MCF 10A (cell line): ENCODE measurements around the gene HID1. TPM values are rescaled to one million over a fixed set of nuclear protein-coding genes. Genes with fewer than 3 reads are reported as not detected.

Experiments
- BruUV-seq: library from RNA; stranded (reverse); fragments of 400-500 nt; replicated peaks from 2 replicates; lab custom pipeline; 2021; lab: Mats Ljungman, UMichigan
- CTCF ChIA-PET: fragments of 300-600 bp; sonication (Branson Sonifier 250); formaldehyde crosslinking; extraction: SDS; loops from one replicate; lab custom pipeline; 2021; ENCODE audit warnings: antibody characterized with exemption, inconsistent platforms; lab: Yijun Ruan, JAX
- POLR2A ChIA-PET: fragments of 300-600, 350-650 bp; sonication (Branson Sonifier 250); formaldehyde crosslinking; extraction: SDS; loops from one replicate; lab custom pipeline; 2020; ENCODE audit warnings: antibody characterized with exemption, inconsistent platforms; lab: Yijun Ruan, JAX
- DNase-seq: peaks from one replicate; pipeline ENCODE4 v3.0.0-alpha.2; 2018; ENCODE audit not compliant: unreplicated experiment
- H3K27ac Mint-ChIP-seq: one replicate; pipeline ENCODE4 v1.8.0; 2022; ENCODE audit warnings: mild to moderate bottlenecking, low read depth, mixed read lengths; ENCODE audit not compliant: unreplicated experiment
- H3K27me3 Mint-ChIP-seq: one replicate; pipeline ENCODE4 v1.8.0; 2022; ENCODE audit warnings: mixed read lengths; ENCODE audit not compliant: insufficient read depth, unreplicated experiment
- H3K36me3 Mint-ChIP-seq: one replicate; pipeline ENCODE4 v1.8.0; 2022; ENCODE audit warnings: mild to moderate bottlenecking, moderate library complexity, mixed read lengths; ENCODE audit not compliant: insufficient read depth, unreplicated experiment
- H3K4me1 Mint-ChIP-seq: one replicate; pipeline ENCODE4 v1.8.0; 2022; ENCODE audit warnings: mixed read lengths; ENCODE audit not compliant: insufficient read depth, unreplicated experiment
- H3K4me3 Mint-ChIP-seq: one replicate; pipeline ENCODE4 v1.8.0; 2022; ENCODE audit warnings: mild to moderate bottlenecking, moderate library complexity, mixed read lengths; ENCODE audit not compliant: unreplicated experiment
- H3K9me3 Mint-ChIP-seq: one replicate; pipeline ENCODE4 v1.8.0; 2022; ENCODE audit warnings: mixed read lengths; ENCODE audit not compliant: unreplicated experiment
- intact Hi-C: fragments of 100-400 bp; cut with micrococcal nuclease; formaldehyde crosslinking; loops from 2 replicates; pipeline ENCODE4 v1.14.1; 2022
- total RNA-seq: library from RNA; stranded (reverse); gene quantifications from 2 replicates; pipeline ENCODE4 v1.2.3, GENCODE V29; 2022
- TF ChIP-seq, protein P1 (sequence below): fragments of 200-600 bp; IDR thresholded peaks from one replicate; pipeline ENCODE4 v1.8.0; 2022; ENCODE audit warnings: antibody characterized with exemption, mild to moderate bottlenecking; ENCODE audit not compliant: unreplicated experiment

Gene HID1
- total RNA-seq, 1 experiment from 2014 or later = 3.2 TPM

DNA sequence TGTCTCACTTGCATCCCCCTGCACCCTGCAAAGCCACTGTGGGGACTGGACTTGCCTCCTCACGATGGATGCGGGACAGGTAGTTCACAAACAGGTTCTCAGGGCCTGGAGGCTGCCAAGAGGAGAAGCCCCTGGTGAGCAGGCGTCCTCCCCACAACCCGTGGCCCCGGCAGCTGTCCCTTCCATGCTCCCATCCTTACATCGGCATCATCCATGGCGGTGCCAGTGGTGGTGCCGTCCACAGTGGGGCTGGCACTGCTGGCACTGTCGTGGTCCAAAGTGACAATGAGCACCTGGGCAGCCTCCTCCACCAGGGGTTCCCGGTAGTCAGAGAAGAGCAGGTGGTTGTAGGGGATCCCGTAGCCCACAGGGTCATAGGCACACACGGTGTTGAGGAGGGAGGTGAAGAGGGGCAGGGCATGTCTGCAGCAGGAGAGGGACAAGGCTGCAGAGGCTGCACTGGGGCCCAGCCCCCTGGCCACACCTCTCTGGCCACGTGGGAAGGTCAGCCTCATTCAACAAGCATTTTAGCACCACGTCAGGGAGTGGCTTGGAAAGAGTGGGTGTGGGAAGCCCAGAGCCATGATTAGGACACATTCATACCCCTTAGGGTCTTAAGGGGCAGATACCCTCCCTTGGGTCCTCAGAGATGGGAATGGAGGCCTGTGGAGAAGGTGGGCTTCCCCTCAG lies 12.6 kb downstream of the HID1 start:
- DNase-seq = peak; percentile 34
- CTCF ChIA-PET = interaction anchor here (0.5 to 8.6 kb wide), 22 partner anchors 9 to 280 kb away, joined by 3 to 233 read pairs (median 7); partner anchors contain the start of genes HID1, MRPL58, OTOP2 and USH1G
- POLR2A ChIA-PET = interaction anchor here (0.6 to 3.0 kb wide), 11 partner anchors 15 to 212 kb away, joined by 3 to 20 read pairs (median 6); partner anchors contain the start of genes ATP5PD, CDR2L, FDXR and KCTD2
- intact Hi-C loops = loop anchor here (2.0 kb wide), 3 partner anchors 87 to 211 kb away; partner anchors contain the start of genes ARMC7, ATP5PD, KCTD2 and NHERF1
- Mint-ChIP-seq H3K9me3 (no peaks in the 10 kb centered on the region), H3K4me3 (no peak overlapping the region), H3K27me3 (no peaks in the 10 kb centered on the region), H3K27ac (no peak overlapping the region), H3K4me1 (peaks cover 14% of the 10 kb centered on the region), H3K36me3 (no peaks in the 10 kb centered on the region)
- no TSS peak for BruUV-seq
- TF ChIP-seq, protein P1, sequence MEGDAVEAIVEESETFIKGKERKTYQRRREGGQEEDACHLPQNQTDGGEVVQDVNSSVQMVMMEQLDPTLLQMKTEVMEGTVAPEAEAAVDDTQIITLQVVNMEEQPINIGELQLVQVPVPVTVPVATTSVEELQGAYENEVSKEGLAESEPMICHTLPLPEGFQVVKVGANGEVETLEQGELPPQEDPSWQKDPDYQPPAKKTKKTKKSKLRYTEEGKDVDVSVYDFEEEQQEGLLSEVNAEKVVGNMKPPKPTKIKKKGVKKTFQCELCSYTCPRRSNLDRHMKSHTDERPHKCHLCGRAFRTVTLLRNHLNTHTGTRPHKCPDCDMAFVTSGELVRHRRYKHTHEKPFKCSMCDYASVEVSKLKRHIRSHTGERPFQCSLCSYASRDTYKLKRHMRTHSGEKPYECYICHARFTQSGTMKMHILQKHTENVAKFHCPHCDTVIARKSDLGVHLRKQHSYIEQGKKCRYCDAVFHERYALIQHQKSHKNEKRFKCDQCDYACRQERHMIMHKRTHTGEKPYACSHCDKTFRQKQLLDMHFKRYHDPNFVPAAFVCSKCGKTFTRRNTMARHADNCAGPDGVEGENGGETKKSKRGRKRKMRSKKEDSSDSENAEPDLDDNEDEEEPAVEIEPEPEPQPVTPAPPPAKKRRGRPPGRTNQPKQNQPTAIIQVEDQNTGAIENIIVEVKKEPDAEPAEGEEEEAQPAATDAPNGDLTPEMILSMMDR = no peak

DNA sequence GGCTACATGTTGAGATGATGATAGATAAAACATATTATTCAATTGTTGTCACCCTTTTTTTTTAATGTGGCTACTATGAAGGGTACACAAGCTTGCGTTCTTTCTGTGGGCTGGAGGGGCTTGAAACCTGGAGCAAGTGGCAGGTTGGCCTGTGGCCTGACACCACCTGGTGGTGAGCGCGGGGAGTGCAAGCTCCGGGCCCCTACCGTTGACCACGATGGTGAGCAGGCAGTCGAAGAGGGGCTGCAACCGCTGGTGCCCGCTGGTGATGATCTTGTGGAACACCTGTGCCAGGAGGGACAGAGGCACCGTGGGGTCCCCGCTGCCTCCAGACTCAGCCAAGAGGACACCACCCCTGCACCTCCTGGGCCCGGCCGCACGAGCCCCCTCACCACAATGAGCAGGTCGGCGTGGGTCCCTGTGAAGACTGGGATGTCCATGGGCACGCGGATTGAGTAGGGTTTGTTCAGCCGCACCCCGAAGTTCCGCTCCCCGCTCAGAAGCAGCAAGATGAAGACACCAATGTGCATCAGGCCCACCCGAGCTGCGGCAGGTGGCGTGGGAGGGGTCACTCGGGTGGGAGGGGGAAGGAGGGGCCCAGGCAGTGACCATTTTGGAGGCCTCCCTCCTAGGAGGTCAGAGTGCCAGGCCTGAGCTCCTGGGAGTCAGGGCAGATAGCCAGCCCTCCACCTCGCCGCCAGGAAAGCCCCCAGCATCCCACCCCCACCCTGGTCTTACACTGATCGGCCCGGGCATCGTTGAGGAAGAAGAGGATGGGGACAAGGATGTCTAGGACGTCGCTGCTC lies 14.4 kb downstream of the HID1 start:
- Mint-ChIP-seq H3K27me3 (no peaks in the 10 kb centered on the region), H3K4me1 (peaks cover 13% of the 10 kb centered on the region), H3K36me3 (no peaks in the 10 kb centered on the region), H3K9me3 (no peaks in the 10 kb centered on the region), H3K4me3 (no peak overlapping the region), H3K27ac (no peak overlapping the region)
- peak; percentile 57 for DNase-seq
- no TSS peak for BruUV-seq
- TF ChIP-seq, protein P1 = peak; percentile 93
- ChIA-PET POLR2A (interaction anchor here (0.7 to 1.9 kb wide), 9 partner anchors 14 to 166 kb away, joined by 3 to 6 read pairs (median 4); partner anchors contain the start of genes OTOP2 and USH1G), CTCF (interaction anchor here (0.6 to 8.6 kb wide), 29 partner anchors 9 to 281 kb away, joined by 3 to 233 read pairs (median 4); partner anchors contain the start of genes MRPL58, OTOP2 and USH1G)
- intact Hi-C loops = loop anchor here (1.0 kb wide), 1 partner anchor 35 kb away; the partner anchor contains the start of gene USH1G

DNA sequence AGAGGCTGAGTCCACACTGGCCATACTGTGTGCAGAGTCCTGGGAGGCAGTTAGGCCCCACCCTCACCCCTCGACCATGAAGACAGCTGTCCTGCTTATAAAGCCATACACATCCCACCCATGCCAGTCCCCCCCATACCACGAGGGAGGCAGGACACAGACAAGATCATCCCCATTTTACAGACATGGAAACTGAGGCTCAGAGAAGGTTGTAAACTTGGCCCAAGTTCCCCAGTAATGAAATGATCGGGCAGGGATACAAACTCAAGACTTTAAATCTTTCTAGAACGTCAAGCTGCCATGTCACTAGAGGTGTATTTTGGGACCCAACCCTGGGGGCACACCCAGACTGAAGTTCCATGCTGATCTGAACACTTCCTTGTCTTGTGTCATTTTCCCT lies 16.5 kb downstream of the HID1 start:
- Mint-ChIP-seq H3K4me3 (no peak overlapping the region), H3K9me3 (no peaks in the 10 kb centered on the region), H3K27ac (no peak overlapping the region), H3K4me1 (peaks cover 13% of the 10 kb centered on the region), H3K27me3 (no peaks in the 10 kb centered on the region), H3K36me3 (no peaks in the 10 kb centered on the region)
- POLR2A ChIA-PET = interaction anchor here (0.9 kb wide), 1 partner anchor 11 kb away, joined by 3 read pairs; no protein-coding TSS in a partner anchor
- intact Hi-C loops = no loop called here
- no TSS peak for BruUV-seq
- CTCF ChIA-PET = interaction anchor here (0.5 to 8.6 kb wide), 6 partner anchors 10 to 176 kb away, joined by 3 to 233 read pairs (median 6); partner anchors contain the start of genes MRPL58, OTOP2 and USH1G
- TF ChIP-seq, protein P1 = no peak
- no peak for DNase-seq
